WTC11 (cell line): ENCODE measurements around the gene SLC35F5. TPM values are rescaled to one million over a fixed set of nuclear protein-coding genes. Genes with fewer than 3 reads are reported as not detected.

Source experiments
- CBFB ChIP-seq: sonication (generic); formaldehyde crosslinking; IDR thresholded peaks from 2 replicates; pipeline ENCODE4 v1.8.1; 2022; ENCODE audit warnings: mild to moderate bottlenecking, low read depth, missing genetic modification reagents
- ESRRA ChIP-seq: sonication (generic); formaldehyde crosslinking; IDR thresholded peaks from 2 replicates; pipeline ENCODE4 v1.8.1; 2022; ENCODE audit warnings: mild to moderate bottlenecking, missing genetic modification reagents, borderline replicate concordance
- GTF2I ChIP-seq: fragments of 250-450 bp; sonication (Bioruptor Pico); conservative IDR thresholded peaks from 2 replicates; pipeline ENCODE4 v1.4.0; 2021; ENCODE audit warnings: mild to moderate bottlenecking
- NFYB ChIP-seq: sonication (generic); formaldehyde crosslinking; conservative IDR thresholded peaks from 2 replicates; pipeline ENCODE4 v1.8.0; 2022; ENCODE audit warnings: low read depth, missing genetic modification reagents
- NR1H2 ChIP-seq: sonication (generic); formaldehyde crosslinking; IDR thresholded peaks from 2 replicates; pipeline ENCODE4 v1.9.0; 2021; ENCODE audit warnings: mild to moderate bottlenecking, moderate library complexity, missing genetic modification reagents
- OVOL2 ChIP-seq: fragments of 250-450 bp; sonication (Bioruptor Pico); IDR thresholded peaks from 2 replicates; pipeline ENCODE4 v1.9.0; 2021; ENCODE audit warnings: mild to moderate bottlenecking, borderline replicate concordance
- RELA ChIP-seq: sonication (generic); formaldehyde crosslinking; IDR thresholded peaks from 2 replicates; pipeline ENCODE4 v1.8.1; 2022; ENCODE audit warnings: missing genetic modification reagents, mild to moderate bottlenecking, borderline replicate concordance
- SP1 ChIP-seq: sonication (generic); formaldehyde crosslinking; conservative IDR thresholded peaks from 2 replicates; pipeline ENCODE4 v1.8.1; 2022; ENCODE audit warnings: missing genetic modification reagents
- TEAD1 ChIP-seq: sonication (generic); formaldehyde crosslinking; IDR thresholded peaks from 2 replicates; pipeline ENCODE4 v1.8.0; 2022; ENCODE audit warnings: mild to moderate bottlenecking, missing genetic modification reagents
- TEAD4 ChIP-seq: sonication (generic); formaldehyde crosslinking; IDR thresholded peaks from 2 replicates; pipeline ENCODE4 v1.8.0; 2022; ENCODE audit warnings: mild to moderate bottlenecking, missing genetic modification reagents
- ZNF263 ChIP-seq: sonication (generic); formaldehyde crosslinking; IDR thresholded peaks from 2 replicates; pipeline ENCODE4 v1.8.1; 2022; ENCODE audit warnings: low read depth, mild to moderate bottlenecking, moderate library complexity, missing genetic modification reagents
- ZNF317 ChIP-seq: sonication (generic); formaldehyde crosslinking; IDR thresholded peaks from 2 replicates; pipeline ENCODE4 v1.8.1; 2023; ENCODE audit warnings: low read depth, mild to moderate bottlenecking, moderate library complexity, missing genetic modification reagents, borderline replicate concordance
- ZNF416 ChIP-seq: fragments of 250-450 bp; sonication (Bioruptor Pico); IDR thresholded peaks from 2 replicates; pipeline ENCODE4 v1.9.0; 2021; ENCODE audit warnings: mild to moderate bottlenecking, inconsistent platforms
- total RNA-seq: library from RNA; stranded (reverse); gene quantifications from 3 replicates; pipeline ENCODE4 v1.2.3, GENCODE V29; 2021
- TF ChIP-seq, protein P1 (sequence below): fragments of 250-450 bp; sonication (Bioruptor Pico); conservative IDR thresholded peaks from 2 replicates; pipeline ENCODE4 v1.9.0; 2021; ENCODE audit warnings: mild to moderate bottlenecking
- TF ChIP-seq, protein P2 (sequence below): fragments of 200-600 bp; IDR thresholded peaks from 2 replicates; pipeline ENCODE4 v1.8.0; 2022; ENCODE audit warnings: antibody characterized with exemption
- TF ChIP-seq, protein P3 (sequence below): fragments of 250-450 bp; sonication (Bioruptor Pico); IDR thresholded peaks from 2 replicates; pipeline ENCODE4 v1.9.0; 2021; ENCODE audit warnings: moderate library complexity, mild to moderate bottlenecking, inconsistent platforms, borderline replicate concordance
- TF ChIP-seq, protein P4 (sequence below): sonication (generic); formaldehyde crosslinking; IDR thresholded peaks from 2 replicates; pipeline ENCODE4 v1.8.1; 2022; ENCODE audit warnings: low read depth, missing genetic modification reagents, borderline replicate concordance
- TF ChIP-seq, protein P5 (sequence below): sonication (generic); formaldehyde crosslinking; IDR thresholded peaks from 2 replicates; pipeline ENCODE4 v1.8.0; 2023; ENCODE audit warnings: missing genetic modification reagents, mild to moderate bottlenecking, borderline replicate concordance
- TF ChIP-seq, protein P6 (sequence below): sonication (generic); formaldehyde crosslinking; IDR thresholded peaks from 2 replicates; pipeline ENCODE4 v1.8.1; 2023; ENCODE audit warnings: mild to moderate bottlenecking, missing genetic modification reagents
- TF ChIP-seq, protein P7 (sequence below): fragments of 250-450 bp; sonication (Bioruptor Pico); IDR thresholded peaks from 2 replicates; pipeline ENCODE4 v1.9.0; 2021; ENCODE audit warnings: mild to moderate bottlenecking
- TF ChIP-seq, protein P8 (sequence below): sonication (generic); formaldehyde crosslinking; IDR thresholded peaks from 2 replicates; pipeline ENCODE4 v1.8.1; 2022; ENCODE audit warnings: mild to moderate bottlenecking, missing genetic modification reagents, moderate library complexity, borderline replicate concordance

The SLC35F5 gene
- total RNA-seq, 1 experiment from 2014 or later = 20.3 TPM

DNA sequence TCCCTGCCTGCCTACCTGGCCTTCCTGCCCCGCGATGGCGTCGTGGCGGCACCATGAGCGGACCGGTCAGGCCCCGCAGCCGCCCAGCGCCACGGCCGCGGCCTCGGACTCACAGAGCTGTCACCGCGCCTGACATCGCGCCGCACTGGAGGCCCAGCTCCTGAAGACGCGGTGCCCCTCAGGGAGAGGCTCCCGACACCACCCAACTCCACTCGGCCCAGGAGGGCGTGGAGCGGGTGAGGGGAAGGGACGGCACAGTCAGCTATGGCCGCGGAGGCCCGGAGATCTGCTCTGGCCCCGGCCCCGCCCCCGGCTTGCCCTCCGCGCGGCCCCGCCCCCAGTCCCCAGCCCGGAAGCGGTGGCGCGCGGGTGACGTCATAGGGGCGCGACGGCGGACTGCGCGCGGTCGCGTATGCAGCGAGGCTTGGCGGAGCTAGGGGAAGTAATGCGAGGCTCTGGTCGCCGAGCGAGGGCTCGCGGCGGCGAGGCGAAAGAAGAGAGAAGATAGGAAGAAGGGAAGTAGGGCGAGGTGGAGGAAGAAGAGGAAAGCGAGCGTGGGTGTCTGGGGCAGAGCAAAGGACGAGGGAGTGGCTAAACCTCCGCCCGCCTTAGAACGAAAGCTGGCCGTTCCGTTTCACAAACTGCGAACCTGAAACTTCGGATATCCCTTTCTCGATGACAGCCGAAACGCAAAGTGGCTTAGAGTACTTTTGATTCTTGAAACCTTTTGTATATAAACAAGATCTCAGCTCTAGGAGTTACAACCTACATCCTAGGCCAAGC lies at the start of gene SLC35F5 (continued):
- TF ChIP-seq, protein P1, sequence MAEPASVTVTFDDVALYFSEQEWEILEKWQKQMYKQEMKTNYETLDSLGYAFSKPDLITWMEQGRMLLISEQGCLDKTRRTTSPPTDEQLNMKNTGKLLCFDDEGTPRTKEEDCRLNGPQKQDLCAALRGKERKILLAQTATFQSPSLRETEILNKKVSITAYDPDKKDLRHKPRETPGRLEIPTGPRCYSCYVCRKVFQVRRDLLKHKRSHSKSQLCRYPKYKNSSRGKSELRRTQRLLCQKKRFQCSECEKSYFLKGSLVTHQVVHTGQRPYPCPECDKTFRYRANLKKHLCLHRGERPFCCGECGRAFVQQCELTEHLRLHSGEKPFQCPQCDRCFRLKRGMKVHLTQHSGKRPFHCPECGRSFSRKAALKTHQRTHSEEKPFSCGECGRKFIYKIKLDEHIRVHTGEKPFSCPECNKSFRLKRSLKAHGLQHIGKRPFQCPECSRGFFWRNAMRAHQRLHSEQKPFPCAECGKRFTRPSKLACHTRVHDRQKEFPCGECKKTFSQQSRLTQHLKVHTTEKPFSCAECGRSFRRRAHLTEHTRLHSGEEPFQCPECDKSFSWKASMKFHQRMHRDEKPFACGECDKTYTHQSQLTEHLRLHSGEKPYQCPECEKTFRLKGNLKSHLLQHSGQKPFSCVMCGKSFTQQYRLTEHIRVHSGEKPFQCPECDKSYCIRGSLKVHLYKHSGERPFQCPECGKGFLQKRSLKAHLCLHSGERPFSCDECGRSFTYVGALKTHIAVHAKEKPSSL = no peak
- no peak for TF ChIP-seq NFYB (CRISPR knock-in tag)
- TF ChIP-seq, protein P2, sequence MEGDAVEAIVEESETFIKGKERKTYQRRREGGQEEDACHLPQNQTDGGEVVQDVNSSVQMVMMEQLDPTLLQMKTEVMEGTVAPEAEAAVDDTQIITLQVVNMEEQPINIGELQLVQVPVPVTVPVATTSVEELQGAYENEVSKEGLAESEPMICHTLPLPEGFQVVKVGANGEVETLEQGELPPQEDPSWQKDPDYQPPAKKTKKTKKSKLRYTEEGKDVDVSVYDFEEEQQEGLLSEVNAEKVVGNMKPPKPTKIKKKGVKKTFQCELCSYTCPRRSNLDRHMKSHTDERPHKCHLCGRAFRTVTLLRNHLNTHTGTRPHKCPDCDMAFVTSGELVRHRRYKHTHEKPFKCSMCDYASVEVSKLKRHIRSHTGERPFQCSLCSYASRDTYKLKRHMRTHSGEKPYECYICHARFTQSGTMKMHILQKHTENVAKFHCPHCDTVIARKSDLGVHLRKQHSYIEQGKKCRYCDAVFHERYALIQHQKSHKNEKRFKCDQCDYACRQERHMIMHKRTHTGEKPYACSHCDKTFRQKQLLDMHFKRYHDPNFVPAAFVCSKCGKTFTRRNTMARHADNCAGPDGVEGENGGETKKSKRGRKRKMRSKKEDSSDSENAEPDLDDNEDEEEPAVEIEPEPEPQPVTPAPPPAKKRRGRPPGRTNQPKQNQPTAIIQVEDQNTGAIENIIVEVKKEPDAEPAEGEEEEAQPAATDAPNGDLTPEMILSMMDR = no peak
- TF ChIP-seq ZNF263 (CRISPR knock-in tag) = no peak
- TF ChIP-seq, protein P3, sequence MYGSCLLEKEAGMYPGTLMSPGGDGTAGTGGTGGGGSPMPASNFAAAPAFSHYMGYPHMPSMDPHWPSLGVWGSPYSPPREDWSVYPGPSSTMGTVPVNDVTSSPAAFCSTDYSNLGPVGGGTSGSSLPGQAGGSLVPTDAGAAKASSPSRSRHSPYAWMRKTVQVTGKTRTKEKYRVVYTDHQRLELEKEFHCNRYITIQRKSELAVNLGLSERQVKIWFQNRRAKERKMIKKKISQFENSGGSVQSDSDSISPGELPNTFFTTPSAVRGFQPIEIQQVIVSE (CRISPR knock-in tag) = no peak
- TF ChIP-seq, protein P4, sequence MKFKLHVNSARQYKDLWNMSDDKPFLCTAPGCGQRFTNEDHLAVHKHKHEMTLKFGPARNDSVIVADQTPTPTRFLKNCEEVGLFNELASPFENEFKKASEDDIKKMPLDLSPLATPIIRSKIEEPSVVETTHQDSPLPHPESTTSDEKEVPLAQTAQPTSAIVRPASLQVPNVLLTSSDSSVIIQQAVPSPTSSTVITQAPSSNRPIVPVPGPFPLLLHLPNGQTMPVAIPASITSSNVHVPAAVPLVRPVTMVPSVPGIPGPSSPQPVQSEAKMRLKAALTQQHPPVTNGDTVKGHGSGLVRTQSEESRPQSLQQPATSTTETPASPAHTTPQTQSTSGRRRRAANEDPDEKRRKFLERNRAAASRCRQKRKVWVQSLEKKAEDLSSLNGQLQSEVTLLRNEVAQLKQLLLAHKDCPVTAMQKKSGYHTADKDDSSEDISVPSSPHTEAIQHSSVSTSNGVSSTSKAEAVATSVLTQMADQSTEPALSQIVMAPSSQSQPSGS (CRISPR knock-in tag) = no peak
- TF ChIP-seq, protein P5, sequence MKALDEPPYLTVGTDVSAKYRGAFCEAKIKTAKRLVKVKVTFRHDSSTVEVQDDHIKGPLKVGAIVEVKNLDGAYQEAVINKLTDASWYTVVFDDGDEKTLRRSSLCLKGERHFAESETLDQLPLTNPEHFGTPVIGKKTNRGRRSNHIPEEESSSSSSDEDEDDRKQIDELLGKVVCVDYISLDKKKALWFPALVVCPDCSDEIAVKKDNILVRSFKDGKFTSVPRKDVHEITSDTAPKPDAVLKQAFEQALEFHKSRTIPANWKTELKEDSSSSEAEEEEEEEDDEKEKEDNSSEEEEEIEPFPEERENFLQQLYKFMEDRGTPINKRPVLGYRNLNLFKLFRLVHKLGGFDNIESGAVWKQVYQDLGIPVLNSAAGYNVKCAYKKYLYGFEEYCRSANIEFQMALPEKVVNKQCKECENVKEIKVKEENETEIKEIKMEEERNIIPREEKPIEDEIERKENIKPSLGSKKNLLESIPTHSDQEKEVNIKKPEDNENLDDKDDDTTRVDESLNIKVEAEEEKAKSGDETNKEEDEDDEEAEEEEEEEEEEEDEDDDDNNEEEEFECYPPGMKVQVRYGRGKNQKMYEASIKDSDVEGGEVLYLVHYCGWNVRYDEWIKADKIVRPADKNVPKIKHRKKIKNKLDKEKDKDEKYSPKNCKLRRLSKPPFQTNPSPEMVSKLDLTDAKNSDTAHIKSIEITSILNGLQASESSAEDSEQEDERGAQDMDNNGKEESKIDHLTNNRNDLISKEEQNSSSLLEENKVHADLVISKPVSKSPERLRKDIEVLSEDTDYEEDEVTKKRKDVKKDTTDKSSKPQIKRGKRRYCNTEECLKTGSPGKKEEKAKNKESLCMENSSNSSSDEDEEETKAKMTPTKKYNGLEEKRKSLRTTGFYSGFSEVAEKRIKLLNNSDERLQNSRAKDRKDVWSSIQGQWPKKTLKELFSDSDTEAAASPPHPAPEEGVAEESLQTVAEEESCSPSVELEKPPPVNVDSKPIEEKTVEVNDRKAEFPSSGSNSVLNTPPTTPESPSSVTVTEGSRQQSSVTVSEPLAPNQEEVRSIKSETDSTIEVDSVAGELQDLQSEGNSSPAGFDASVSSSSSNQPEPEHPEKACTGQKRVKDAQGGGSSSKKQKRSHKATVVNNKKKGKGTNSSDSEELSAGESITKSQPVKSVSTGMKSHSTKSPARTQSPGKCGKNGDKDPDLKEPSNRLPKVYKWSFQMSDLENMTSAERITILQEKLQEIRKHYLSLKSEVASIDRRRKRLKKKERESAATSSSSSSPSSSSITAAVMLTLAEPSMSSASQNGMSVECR (CRISPR knock-in tag) = peak; percentile 77; the same call in 1 of the 2 replicates
- TF ChIP-seq TEAD4 (CRISPR knock-in tag) = no peak
- TF ChIP-seq NR1H2 (CRISPR knock-in tag) = no peak
- TF ChIP-seq, protein P6, sequence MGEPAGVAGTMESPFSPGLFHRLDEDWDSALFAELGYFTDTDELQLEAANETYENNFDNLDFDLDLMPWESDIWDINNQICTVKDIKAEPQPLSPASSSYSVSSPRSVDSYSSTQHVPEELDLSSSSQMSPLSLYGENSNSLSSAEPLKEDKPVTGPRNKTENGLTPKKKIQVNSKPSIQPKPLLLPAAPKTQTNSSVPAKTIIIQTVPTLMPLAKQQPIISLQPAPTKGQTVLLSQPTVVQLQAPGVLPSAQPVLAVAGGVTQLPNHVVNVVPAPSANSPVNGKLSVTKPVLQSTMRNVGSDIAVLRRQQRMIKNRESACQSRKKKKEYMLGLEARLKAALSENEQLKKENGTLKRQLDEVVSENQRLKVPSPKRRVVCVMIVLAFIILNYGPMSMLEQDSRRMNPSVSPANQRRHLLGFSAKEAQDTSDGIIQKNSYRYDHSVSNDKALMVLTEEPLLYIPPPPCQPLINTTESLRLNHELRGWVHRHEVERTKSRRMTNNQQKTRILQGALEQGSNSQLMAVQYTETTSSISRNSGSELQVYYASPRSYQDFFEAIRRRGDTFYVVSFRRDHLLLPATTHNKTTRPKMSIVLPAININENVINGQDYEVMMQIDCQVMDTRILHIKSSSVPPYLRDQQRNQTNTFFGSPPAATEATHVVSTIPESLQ (CRISPR knock-in tag) = no peak
- TF ChIP-seq SP1 (CRISPR knock-in tag) = peak; percentile 94
- TF ChIP-seq GTF2I = no peak
- TF ChIP-seq ZNF317 (CRISPR knock-in tag) = no peak
- TF ChIP-seq CBFB (CRISPR knock-in tag) = no peak
- TF ChIP-seq OVOL2 (CRISPR knock-in tag) = no peak
- TF ChIP-seq TEAD1 (CRISPR knock-in tag) = peak; percentile 63; the same call in 1 of the 2 replicates
- TF ChIP-seq RELA (CRISPR knock-in tag) = no peak
- TF ChIP-seq, protein P7, sequence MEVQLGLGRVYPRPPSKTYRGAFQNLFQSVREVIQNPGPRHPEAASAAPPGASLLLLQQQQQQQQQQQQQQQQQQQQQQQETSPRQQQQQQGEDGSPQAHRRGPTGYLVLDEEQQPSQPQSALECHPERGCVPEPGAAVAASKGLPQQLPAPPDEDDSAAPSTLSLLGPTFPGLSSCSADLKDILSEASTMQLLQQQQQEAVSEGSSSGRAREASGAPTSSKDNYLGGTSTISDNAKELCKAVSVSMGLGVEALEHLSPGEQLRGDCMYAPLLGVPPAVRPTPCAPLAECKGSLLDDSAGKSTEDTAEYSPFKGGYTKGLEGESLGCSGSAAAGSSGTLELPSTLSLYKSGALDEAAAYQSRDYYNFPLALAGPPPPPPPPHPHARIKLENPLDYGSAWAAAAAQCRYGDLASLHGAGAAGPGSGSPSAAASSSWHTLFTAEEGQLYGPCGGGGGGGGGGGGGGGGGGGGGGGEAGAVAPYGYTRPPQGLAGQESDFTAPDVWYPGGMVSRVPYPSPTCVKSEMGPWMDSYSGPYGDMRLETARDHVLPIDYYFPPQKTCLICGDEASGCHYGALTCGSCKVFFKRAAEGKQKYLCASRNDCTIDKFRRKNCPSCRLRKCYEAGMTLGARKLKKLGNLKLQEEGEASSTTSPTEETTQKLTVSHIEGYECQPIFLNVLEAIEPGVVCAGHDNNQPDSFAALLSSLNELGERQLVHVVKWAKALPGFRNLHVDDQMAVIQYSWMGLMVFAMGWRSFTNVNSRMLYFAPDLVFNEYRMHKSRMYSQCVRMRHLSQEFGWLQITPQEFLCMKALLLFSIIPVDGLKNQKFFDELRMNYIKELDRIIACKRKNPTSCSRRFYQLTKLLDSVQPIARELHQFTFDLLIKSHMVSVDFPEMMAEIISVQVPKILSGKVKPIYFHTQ (CRISPR knock-in tag) = no peak
- no peak for TF ChIP-seq ZNF416 (CRISPR knock-in tag)
- peak; percentile 58; the same call in 1 of the 2 replicates for TF ChIP-seq ESRRA (CRISPR knock-in tag)
- TF ChIP-seq, protein P8, sequence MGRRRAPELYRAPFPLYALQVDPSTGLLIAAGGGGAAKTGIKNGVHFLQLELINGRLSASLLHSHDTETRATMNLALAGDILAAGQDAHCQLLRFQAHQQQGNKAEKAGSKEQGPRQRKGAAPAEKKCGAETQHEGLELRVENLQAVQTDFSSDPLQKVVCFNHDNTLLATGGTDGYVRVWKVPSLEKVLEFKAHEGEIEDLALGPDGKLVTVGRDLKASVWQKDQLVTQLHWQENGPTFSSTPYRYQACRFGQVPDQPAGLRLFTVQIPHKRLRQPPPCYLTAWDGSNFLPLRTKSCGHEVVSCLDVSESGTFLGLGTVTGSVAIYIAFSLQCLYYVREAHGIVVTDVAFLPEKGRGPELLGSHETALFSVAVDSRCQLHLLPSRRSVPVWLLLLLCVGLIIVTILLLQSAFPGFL = no peak
